SHP77 treated with DMSO at 0.1 percent for 48 hours (cell line): ENCODE data around the gene CXCR3.
"Not testable (repeated sequence)": the region's sequence is repeated elsewhere in the genome, so short reads cannot be mapped to it uniquely, and the experiment has no call there.

Experiments
- DNase-seq: peaks from one replicate; lab custom pipeline; 2025; lab: John Stamatoyannopoulos, UW

The CXCR3 gene

GRCh38 chrX:71618303-71618721 lies at the start of gene CXCR3:
TSS of gene CXCR3 (minus strand) at chrX:71618511. CDS start at chrX:71618449, 62 bp downstream.
- DNase-seq, result no peak

- DNase-seq, result peak; percentile 44
Observed at GRCh38 chrX:71667328-71668247, 49.3 kb upstream of the CXCR3 start, which contains the start of gene LOC101059915. TSS of gene LOC101059915 (plus strand) at chrX:71667546.

- DNase-seq, result peak; percentile 54
Observed at GRCh38 chrX:71666240-71667223, 48.2 kb upstream of the CXCR3 start.

- DNase-seq, result no peak
Observed at GRCh38 chrX:71665747-71666146, 47.4 kb upstream of the CXCR3 start.

- DNase-seq, result no peak
Observed at GRCh38 chrX:71664889-71665491, 46.7 kb upstream of the CXCR3 start.

- not testable (repeated sequence) for DNase-seq
Observed at GRCh38 chrX:71664202-71664601, 45.9 kb upstream of the CXCR3 start.

GRCh38 chrX:71663238-71663637 lies 44.9 kb upstream of the CXCR3 start:
- DNase-seq, result not testable (repeated sequence)

GRCh38 chrX:71662654-71663053 lies 44.3 kb upstream of the CXCR3 start:
- not testable (repeated sequence) for DNase-seq

- DNase-seq, result no peak
Observed at GRCh38 chrX:71661919-71662318, 43.6 kb upstream of the CXCR3 start.

GRCh38 chrX:71660562-71661416 lies 42.5 kb upstream of the CXCR3 start:
- no peak for DNase-seq

- DNase-seq, result no peak
Observed at GRCh38 chrX:71659959-71660358, 41.6 kb upstream of the CXCR3 start.

- no peak for DNase-seq
Observed at GRCh38 chrX:71659342-71659741, 41.0 kb upstream of the CXCR3 start.

GRCh38 chrX:71657267-71657666 lies 39.0 kb upstream of the CXCR3 start:
- no peak for DNase-seq

GRCh38 chrX:71653344-71653743 lies 35.0 kb upstream of the CXCR3 start:
- DNase-seq, result no peak

GRCh38 chrX:71652405-71652804 lies 34.1 kb upstream of the CXCR3 start:
- DNase-seq, result peak; percentile 3

- peak; percentile 4 for DNase-seq
Observed at GRCh38 chrX:71650333-71650969, 32.1 kb upstream of the CXCR3 start.

- not testable (repeated sequence) for DNase-seq
Observed at GRCh38 chrX:71644406-71644805, 26.1 kb upstream of the CXCR3 start.

- DNase-seq, result no peak
Observed at GRCh38 chrX:71640002-71640401, 21.7 kb upstream of the CXCR3 start.

- DNase-seq, result no peak
Observed at GRCh38 chrX:71638409-71638808, 20.1 kb upstream of the CXCR3 start.

- no peak for DNase-seq
Observed at GRCh38 chrX:71637848-71638247, 19.5 kb upstream of the CXCR3 start.

GRCh38 chrX:71637253-71637618 lies 18.9 kb upstream of the CXCR3 start:
- no peak for DNase-seq
